ENCODE data around the gene RFK. TPM values are rescaled to one million over a fixed set of nuclear protein-coding genes. Genes with fewer than 3 reads are reported as not detected.

Gene RFK
- total RNA-seq, result 44.2 and 64.6 TPM in 2 replicates

GRCh38 chr9:76394195-76394959 lies at the start of gene RFK:
TSS of gene RFK (minus strand) at chr9:76394426. CDS start at chr9:76394171, 255 bp downstream.

Other genes with a start within 250 kb of the RFK start
- gene GCNT1, start 64.8 kb upstream of the RFK start, total RNA-seq, result 8.1 and 55.2 TPM in 2 replicates

Data from epithelial cell of umbilical artery (primary cell).